Kidney epithelial cell (primary cell): ENCODE results near the gene KCNH1. TPM values are rescaled to one million over a fixed set of nuclear protein-coding genes. Genes with fewer than 3 reads are reported as not detected.

ENCODE experiments used
- DNase-seq: peaks from one replicate; pipeline ENCODE4 v3.0.0-alpha.2; 2010; ENCODE audit warnings: low read depth
- H3K27me3 ChIP-seq: 2 replicates; pipeline ENCODE4 v1.6.0; 2011; ENCODE audit warnings: low read length; ENCODE audit not compliant: control insufficient read depth, insufficient read depth
- H3K36me3 ChIP-seq: 2 replicates; pipeline ENCODE4 v1.5.1; 2011; ENCODE audit warnings: low read length; ENCODE audit not compliant: control insufficient read depth, insufficient read depth
- H3K4me3 ChIP-seq: 2 replicates; pipeline ENCODE4 v1.5.1; 2011; ENCODE audit warnings: low read depth, mild to moderate bottlenecking, control low read depth, low read length
- total RNA-seq: library from RNA; depleted of rRNA; stranded (reverse); fragments of >200 nt; gene quantifications from 2 replicates; pipeline ENCODE4 v1.2.3, GENCODE V29; 2015
- TF ChIP-seq, protein P1 (sequence below): IDR thresholded peaks from 2 replicates; pipeline ENCODE4 v1.5.1; 2011; ENCODE audit warnings: mild to moderate bottlenecking, moderate library complexity, low read length, control low read depth, inconsistent platforms; ENCODE audit not compliant: insufficient read depth, poor library complexity, severe bottlenecking

KCNH1 gene
- total RNA-seq, 1 donor from 2014 or later = 14.3 TPM

DNA sequence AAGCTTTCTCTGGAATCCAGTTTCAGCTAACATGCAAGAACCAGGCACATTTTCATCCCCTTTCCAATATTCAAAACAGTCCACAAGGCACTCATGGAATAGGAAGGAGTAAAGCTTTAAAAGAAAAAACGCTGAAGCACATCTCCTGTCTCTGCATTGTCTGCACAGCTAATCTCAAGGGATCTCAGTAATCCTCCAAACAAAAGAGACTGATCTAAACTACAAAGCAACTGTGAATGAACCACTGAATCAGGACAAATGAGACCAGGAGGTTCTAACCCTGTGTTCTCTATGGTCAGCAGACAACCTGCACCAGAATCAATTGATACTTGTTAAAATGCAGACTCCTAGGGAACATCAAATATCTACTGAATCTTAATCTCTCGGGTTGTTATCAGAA is 406.2 kb downstream of the KCNH1 start:
- H3K36me3 ChIP-seq = no peaks in the 10 kb centered on the region
- H3K27me3 ChIP-seq = no peaks in the 10 kb centered on the region
- DNase-seq = no peak
- no peak overlapping the region for H3K4me3 ChIP-seq
- TF ChIP-seq, protein P1, sequence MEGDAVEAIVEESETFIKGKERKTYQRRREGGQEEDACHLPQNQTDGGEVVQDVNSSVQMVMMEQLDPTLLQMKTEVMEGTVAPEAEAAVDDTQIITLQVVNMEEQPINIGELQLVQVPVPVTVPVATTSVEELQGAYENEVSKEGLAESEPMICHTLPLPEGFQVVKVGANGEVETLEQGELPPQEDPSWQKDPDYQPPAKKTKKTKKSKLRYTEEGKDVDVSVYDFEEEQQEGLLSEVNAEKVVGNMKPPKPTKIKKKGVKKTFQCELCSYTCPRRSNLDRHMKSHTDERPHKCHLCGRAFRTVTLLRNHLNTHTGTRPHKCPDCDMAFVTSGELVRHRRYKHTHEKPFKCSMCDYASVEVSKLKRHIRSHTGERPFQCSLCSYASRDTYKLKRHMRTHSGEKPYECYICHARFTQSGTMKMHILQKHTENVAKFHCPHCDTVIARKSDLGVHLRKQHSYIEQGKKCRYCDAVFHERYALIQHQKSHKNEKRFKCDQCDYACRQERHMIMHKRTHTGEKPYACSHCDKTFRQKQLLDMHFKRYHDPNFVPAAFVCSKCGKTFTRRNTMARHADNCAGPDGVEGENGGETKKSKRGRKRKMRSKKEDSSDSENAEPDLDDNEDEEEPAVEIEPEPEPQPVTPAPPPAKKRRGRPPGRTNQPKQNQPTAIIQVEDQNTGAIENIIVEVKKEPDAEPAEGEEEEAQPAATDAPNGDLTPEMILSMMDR = no peak

DNA sequence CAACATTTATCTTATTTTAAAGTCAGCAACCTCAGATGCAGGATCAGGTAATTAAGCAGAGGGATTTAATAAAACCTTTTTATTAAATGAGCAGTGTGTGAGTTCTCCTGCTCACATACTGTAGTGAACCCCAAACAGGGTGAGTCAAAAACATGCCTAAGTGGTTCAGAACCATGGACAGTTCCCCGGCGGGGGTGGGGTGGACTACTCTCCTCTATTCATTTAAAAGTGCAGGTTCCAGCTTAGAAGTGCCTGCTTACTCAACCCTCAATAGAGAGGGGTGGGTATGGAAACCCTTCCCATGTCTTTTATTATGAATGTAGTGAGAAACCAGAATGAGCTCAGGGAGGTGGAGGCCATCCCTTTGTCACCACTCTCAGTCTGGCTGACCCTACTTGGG is 407.3 kb downstream of the KCNH1 start:
- no peak overlapping the region for H3K4me3 ChIP-seq
- DNase-seq = no peak
- H3K27me3 ChIP-seq = no peaks in the 10 kb centered on the region
- TF ChIP-seq, protein P1 = no peak
- no peaks in the 10 kb centered on the region for H3K36me3 ChIP-seq

DNA sequence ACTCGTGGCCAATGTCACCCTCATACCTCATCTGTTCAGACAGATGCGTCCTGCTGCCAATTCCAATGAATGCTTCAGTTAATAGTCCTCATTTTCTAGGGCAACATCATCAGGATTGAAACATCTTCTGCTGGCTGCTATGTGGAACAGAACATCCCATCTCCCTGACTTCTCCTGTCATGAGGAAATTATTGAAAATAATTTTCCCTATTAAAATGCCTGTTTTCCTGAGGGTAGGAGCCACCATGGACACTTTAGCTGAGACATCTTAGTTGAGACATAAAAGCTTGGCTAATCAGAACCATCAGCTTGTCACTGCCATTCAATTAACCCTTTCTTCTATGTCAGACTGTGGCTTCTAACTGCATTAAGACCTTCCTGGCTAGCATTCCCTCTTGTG is 409.2 kb downstream of the KCNH1 start:
- Histone ChIP-seq H3K36me3 (no peaks in the 10 kb centered on the region), H3K27me3 (no peaks in the 10 kb centered on the region), H3K4me3 (no peak overlapping the region)
- no peak for DNase-seq
- TF ChIP-seq, protein P1 = no peak

DNA sequence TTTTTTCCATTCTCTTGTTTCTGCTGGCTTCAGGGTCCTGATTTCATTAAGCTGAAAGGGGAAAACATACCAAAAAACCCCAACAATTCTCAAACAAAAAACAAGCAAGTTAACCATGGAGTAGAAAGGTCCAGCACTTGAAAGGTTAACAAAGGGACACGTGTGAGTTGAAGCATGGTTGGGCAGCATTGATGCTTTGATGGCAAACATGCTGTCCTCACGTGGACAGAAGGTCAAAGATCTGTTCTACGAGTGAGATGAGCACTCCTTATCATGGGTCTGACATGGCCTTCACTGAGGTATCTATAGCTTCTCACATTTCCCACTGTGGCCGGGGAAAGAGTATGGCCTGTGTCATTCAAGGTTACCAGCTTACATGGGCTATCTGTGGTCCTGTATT is 410.3 kb downstream of the KCNH1 start:
- TF ChIP-seq, protein P1 = no peak
- Histone ChIP-seq H3K27me3 (no peaks in the 10 kb centered on the region), H3K4me3 (no peak overlapping the region), H3K36me3 (no peaks in the 10 kb centered on the region)
- no peak for DNase-seq

DNA sequence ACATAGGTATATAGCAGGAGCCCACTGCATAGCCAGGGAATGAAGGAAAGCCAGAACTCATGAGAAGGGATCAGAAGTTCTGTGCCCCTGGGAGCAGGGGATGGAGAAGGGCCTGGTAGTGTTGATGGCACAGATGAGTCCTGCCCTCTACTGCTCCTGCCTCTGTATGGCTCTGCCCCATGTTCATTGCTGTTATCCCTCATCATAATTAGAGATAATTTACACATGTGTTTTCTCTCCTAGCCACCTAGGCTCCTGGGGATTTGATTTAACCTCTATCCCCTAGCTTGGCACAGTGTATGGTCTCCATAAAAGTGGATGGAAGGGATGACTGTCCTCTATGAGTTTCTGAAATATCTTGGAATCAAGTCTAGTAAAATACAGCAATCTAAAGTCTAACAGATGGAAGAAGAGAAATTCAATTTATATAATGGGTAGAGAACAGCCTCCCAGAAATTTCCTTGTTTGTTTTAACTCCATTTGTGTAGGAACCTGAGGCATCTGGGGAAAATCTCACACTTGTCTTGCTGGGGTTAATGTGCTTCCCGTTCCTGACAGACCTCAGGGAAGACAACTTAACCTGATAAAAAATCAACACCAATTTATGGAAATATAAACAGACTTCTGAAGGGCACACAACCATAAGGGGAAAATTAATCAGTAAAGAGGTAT is 411.4 kb downstream of the KCNH1 start:
- Histone ChIP-seq H3K27me3 (no peaks in the 10 kb centered on the region), H3K36me3 (no peaks in the 10 kb centered on the region), H3K4me3 (no peak overlapping the region)
- DNase-seq = no peak
- TF ChIP-seq, protein P1 = no peak

DNA sequence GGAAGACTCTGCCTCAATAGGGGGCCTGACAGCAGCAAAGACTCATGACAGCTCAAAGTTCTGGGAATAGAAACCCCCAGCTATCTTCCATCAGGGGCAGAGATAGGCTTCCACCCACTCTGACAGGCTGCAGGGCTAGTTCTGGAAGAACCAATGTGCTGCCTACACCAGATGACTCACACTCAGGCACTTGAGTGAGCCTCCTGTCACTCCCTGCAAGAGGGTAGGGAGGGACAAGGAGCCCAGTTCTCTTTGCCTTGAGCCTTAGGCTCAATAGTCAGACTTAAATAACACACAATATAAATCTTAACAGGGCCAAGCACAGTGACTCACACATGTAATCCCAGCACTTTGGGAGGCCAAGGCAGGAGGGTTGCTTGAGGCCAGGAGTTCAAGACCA is 418.9 kb downstream of the KCNH1 start:
- DNase-seq = no peak
- Histone ChIP-seq H3K4me3 (no peak overlapping the region), H3K27me3 (no peaks in the 10 kb centered on the region), H3K36me3 (no peaks in the 10 kb centered on the region)
- TF ChIP-seq, protein P1 = no peak
